NCI-H2107 treated with DMSO at 0.1 percent for 48 hours (cell line): ENCODE data around the gene TYMS.

Experiments used
- DNase-seq: peaks from one replicate; lab custom pipeline; 2025; ENCODE audit not compliant: unreplicated experiment; lab: John Stamatoyannopoulos, UW

TYMS gene

DNA sequence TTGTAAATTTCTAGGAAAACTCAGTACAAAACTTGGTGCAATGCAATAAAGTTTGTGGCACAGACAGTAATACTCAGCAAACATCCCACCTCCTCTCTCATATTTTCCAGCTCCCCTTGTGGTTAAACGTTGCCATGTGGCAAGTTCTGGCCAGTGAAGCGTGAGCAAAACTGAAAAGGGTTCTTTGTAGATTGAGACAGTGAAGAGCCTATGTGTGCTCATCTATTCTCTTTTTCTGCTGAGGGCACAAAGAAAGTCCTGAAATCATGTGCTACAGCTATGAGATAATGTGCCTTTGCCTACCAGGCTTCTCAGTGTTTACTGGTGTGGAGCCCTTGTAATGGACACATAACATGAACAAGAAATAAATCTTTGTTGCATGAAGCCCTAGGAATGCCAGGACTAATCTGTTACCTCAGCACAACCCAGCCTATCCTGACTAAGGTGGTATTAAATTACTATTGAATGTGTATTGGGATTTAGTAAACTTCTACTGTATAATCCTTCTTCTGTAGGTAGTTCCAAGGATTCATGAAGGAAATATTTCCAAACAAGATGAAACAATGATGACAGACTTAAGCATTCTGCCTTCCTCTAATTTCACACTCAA, 13.0 kb upstream of the TYMS start:
- peak; percentile 6 for DNase-seq

DNA sequence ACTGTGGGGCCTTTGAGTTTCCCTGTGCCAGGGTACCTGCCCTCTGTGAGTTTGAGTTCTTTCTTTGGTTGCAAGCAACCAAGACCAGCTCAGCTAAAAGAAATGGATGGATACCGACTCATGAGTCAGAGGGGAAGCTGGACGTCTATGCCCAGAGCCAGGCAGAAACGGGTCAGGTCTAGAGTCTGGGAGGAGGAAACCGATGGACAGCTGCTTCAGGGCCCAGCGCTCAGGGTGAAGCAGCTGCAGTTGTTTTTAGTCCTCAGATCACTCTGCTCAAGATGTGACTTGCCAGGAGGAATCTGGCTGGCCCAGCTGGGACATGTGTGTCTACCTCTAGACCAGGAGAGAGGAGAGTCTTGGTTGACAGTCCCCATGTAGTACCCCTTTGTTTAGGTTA, 10.1 kb upstream of the TYMS start:
- no peak for DNase-seq

DNA sequence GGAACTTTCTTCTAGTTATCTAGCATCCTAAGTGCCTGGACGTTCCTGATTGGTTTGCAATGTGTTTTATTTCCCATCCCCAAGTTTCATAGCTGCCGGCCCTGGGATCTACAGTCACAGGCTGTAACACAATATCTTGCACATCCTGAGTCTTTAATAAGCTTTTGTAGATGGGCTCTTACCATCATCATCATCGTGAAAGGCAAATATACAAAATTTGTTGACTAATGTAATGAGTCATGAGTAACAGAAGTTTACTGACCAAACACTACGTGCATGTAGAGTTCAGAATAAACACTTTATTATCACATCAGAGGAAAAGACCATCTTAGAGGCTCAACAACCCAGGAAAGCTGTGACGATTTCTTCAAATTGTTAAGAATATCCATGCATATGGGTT, 8.1 kb upstream of the TYMS start:
- no peak for DNase-seq

DNA sequence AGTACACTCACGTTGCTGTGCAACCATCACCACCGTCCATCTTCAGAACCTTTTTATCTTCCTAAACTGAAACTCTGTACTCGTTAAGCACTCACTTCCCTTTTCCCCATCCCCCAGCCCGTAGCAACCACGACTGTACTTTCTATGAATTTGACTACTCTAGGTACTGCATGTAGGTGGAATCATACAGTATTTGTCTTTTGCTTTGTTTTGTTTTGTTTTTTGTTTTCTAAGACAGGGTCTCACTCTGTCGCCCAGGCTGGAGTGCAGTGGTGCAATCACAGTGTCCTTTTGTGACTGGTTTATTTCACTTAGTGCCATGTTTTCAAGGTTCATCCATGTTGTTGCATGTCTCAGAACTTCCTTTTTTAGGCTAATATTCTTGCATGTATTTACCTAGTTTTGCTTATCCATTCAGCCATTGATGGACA, 7.0 kb upstream of the TYMS start:
- DNase-seq = no peak

DNA sequence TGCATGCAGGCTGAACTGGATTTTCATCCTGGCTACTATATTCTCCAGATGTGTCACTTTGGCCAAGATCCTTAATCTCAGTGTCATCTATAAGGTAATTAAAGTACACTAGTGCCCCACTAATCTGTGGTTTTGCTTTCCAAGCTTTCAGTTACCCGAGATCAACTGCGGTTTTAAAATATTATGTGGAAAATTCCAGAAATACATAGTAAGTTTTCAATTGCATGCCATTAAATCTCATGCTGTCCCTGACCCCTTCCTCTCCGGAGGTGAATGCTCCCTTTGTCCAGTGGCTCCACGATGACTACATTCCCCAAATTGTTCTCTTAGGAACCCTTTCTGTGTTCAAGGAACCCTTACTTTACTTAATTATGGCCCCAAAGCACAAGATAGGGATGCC, 5.3 kb upstream of the TYMS start:
- no peak for DNase-seq

DNA sequence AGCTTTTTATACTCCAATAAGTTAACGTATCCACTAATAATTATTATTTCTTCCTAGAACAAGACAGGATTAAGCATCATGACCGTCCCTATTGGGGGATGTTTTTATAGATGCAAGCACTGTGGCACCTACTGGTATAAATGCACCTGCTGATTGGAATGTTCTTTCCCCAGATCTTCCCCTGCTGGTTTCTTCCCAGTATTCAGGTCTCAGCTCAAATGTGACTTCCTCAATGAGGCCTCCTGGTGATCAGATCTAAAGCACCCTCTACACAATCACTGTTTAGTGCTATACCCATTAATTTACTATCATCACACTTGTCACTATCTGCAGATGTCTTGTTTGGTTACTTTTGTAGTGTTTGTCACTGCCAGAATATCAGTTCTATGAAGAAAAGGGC, 3.9 kb upstream of the TYMS start:
- no peak for DNase-seq

DNA sequence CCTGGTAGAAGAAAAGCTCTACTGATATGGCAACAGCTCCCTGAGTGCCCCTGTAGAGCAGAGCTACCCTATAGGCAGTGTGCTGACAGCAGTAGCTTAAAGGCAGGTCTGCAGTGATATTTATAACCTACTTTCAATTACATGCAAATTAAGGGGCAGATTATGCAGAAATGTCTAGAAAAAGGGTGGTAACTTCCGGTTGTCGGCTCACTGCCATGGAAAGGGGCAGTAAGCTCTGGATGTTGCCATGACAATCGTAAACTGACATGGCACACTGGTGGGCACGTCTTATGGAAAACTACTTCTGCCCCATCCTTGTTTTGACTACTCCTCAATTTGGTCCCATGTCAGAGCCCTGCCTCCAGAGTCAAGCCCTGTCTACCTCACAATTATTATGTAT, 2.9 kb upstream of the TYMS start:
- no peak for DNase-seq

DNA sequence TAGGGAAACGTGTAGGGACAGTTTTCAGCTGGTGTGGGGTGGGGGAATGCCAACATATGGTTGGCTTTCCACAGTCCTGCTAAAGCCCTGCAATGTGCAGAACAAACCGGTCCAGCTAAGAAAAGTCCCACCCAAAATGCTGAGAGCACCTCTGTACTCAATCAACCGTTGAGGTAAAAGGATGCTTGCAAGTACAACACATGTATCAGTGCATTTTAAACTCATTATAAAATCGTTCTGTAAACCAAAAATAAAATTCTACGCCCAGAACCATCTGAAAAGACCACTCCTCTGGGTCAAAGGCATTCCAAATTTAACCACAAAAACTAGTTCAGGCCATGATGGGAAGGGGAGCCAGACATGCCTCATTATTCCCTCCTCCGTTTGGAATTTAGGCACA, 2.0 kb upstream of the TYMS start:
- DNase-seq = no peak

DNA sequence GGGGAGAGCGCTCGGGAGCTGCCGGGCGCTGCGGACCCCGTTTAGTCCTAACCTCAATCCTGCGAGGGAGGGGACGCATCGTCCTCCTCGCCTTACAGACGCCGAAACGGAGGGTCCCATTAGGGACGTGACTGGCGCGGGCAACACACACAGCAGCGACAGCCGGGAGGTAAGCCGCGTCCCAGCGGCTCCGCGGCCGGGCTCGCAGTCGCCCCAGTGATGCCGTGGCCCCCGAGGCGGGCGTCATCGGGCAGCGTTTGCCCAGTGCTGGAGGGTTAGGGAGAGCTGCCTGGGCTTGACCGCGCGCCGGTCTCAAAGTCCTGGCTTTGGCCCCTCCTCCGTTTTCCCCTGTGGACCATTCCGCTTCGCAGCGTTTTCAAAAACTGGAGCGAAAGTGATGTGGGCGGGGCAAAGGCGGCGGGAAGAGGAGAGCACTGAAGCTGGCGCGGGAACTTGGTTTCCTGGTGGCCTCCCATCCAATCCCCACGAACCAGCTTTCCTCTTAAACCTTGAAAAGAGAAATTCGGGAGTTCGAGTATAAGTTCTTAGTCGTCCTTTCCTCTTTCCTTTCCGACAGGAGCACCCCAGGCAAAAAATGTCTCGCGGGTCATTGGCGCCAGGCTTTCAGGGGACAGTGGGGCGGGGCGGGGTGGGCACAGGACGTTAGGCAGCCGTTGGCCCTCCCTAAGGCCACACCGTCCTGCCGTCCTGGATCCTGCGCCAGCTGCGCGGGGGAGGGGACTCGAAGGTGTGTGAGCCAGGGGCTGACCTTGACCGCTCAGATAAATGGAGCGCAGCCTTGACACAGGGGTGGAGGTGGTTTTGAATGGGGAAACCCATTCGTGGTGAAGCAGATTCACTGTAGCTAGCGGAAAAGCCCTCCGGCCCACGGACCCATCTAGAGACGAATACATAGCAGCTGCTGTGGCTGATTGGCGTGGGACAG, 821 bp downstream of the TYMS start:
- peak; percentile 34 for DNase-seq

DNA sequence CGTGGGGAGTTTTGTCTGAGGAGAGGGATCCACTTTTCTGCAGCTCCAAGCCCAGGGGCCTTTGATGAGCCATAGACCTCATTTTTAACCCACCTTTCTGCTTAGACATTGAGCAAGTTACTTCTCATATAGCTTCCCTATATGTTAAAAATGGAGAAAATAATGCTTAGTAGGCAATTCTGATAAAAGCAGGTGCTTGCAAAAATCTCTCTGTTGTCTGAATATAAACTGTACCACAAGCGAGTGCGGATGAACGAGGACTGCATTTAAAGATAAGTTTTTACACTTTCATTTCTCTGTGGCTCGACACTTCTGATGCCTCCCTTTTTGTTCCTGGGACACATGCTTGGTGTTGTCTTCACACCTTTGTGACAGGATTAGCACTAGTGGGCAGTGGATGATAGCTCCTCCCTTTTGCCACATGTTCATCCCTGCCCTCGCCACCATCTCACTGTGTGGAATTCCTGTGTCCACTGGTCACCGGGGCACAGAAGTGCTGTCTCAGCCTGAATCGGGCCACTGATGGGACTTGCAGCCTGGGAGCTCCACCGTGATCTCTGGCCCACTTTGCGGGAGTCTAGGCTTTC, 1.6 kb downstream of the TYMS start:
- no peak for DNase-seq

DNA sequence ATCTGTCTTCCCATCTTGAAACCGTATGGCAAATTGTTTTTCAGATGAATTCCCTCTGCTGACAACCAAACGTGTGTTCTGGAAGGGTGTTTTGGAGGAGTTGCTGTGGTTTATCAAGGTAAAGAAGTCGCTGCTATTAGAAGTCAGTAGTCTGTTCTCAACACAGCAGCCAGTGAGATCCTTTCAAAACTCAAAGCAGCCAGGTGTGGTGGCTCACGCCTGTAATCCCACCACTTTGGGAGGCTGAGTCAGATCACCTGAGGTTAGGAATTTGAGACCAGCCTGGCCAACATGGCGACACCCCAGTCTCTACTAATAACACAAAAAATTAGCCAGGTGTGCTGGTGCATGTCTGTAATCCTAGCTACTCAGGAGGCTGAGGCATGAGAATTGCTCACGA, 2.1 kb downstream of the TYMS start:
- no peak for DNase-seq

DNA sequence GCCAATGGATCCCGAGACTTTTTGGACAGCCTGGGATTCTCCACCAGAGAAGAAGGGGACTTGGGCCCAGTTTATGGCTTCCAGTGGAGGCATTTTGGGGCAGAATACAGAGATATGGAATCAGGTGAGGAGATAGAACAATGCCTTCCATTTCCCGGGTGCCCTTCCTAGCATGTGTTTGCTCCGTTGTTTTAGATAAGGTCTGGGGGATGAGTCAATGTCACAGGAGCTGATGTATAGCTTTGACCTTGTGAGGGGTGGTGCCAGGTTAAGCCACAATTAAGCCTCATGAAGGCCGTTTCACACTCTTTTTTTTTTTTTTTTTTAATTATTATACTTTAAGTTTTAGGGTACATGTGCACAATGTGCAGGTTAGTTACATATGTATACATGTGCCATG, 4.7 kb downstream of the TYMS start:
- DNase-seq = no peak

DNA sequence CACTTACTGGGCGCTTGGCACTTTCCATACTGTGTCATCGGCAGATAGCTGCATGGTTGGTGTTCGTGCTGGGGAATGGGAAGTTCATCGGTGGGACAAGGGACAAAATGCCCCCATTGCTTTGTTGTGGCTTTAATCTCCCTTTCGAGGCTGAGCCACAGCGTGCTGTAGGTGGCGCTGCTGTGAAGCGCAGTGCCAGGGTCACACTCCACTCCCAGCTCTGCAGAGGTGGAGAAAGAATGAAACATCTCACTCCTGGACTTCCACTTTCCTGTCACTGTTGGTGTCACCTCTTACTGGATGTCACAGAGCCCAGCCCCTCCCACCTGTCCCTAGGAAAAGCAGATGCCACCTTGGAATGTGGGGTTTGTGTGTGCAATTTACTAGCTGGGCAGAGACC, 8.7 kb downstream of the TYMS start:
- DNase-seq = no peak

DNA sequence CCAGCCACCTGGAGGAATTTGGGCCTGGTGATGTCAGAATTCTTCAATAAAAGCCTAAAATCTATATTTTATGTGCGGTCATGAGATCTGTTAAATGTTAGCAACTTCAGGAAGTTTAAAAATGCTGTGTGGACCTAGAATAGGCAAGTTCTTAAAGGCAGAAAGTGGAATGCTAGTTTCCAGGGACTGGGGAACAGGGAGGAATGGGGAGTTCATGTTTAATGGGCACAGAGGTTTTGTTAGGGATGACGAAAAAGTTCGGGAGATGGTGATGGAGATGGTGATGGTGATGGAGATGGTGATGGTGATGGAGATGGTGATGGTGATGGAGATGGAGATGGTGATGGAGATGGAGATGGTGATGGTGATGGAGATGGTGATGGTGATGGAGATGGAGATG, 9.2 kb downstream of the TYMS start:
- no peak for DNase-seq

DNA sequence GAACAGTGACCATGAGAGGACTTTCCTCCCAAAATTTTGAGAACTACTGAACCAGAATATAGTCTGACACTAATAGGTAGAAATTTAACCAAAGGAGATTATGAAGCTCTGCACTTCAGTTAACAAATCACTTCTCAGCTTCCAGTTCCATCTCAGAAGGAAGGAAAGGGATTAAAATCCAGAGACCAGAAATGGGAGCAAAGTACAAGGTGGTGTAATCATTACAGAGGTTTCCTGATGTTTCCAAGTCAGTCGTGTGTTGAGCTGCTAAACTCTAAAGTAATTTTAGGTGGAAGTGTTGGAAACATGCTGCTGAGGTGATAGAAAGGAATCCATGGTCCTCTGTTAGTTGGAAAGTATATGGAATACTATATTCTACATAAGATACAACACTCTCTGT, 10.8 kb downstream of the TYMS start:
- no peak for DNase-seq

DNA sequence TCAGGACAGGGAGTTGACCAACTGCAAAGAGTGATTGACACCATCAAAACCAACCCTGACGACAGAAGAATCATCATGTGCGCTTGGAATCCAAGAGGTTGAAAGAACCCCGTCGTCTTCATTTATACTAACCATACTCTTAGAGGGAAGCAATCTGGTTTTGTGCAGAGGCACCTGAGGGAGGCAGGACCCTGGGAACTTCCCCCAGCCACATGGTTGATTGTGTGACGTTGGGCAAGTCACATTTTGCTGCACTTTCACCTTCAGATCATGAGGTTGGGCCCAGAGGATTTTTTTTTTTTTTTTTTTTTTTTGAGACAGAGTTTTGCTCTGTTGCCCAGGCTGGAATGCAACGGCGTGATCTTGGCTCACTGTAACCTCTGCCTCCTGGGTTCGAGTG, 11.6 kb downstream of the TYMS start:
- DNase-seq = no peak

DNA sequence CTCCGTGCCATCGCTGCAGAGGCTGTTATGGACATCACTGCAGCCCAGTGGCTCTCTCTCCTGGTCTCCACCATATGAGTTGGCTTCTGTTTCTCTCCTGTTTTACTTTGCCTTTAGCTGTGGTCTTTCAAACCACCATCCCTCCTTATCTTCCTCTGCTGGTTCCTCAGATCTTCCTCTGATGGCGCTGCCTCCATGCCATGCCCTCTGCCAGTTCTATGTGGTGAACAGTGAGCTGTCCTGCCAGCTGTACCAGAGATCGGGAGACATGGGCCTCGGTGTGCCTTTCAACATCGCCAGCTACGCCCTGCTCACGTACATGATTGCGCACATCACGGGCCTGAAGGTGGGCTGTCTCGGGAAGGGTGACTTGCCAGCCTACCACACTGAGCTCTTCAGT, 13.1 kb downstream of the TYMS start:
- DNase-seq = no peak

DNA sequence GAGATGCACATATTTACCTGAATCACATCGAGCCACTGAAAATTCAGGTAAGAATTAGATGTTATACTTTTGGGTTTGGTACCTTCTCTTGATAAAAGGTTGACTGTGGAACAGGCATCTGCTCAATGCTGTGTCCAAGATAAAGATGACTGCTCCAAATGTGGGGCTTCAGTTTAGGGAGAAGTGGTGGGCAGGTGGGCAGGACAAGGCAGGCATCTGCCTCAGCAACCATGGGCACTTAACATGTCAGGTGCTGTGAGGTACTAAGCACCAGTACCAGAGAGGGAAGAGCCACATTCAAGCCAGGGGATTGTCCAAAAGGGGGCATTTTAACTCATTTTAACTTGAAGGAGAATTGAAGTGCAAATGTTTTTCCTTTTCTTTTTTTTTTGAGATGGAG, 14.0 kb downstream of the TYMS start:
- no peak for DNase-seq

DNA sequence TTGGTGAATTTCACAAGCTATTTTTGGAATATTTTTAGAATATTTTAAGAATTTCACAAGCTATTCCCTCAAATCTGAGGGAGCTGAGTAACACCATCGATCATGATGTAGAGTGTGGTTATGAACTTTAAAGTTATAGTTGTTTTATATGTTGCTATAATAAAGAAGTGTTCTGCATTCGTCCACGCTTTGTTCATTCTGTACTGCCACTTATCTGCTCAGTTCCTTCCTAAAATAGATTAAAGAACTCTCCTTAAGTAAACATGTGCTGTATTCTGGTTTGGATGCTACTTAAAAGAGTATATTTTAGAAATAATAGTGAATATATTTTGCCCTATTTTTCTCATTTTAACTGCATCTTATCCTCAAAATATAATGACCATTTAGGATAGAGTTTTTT, 15.9 kb downstream of the TYMS start:
- DNase-seq = no peak

DNA sequence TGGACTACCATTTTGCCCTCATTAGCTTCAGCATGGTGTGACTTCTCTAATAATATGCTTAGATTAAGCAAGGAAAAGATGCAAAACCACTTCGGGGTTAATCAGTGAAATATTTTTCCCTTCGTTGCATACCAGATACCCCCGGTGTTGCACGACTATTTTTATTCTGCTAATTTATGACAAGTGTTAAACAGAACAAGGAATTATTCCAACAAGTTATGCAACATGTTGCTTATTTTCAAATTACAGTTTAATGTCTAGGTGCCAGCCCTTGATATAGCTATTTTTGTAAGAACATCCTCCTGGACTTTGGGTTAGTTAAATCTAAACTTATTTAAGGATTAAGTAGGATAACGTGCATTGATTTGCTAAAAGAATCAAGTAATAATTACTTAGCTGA, 16.3 kb downstream of the TYMS start:
- no peak for DNase-seq

DNA sequence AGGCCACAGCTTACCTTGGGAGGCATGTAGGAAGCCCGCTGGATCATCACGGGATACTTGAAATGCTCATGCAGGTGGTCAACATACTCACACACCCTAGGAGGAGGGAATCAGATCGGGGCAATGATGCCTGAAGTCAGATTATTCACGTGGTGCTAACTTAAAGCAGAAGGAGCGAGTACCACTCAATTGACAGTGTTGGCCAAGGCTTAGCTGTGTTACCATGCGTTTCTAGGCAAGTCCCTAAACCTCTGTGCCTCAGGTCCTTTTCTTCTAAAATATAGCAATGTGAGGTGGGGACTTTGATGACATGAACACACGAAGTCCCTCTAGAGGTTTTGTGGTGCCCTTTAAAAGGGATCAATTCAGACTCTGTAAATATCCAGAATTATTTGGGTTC, 17.9 kb downstream of the TYMS start:
- no peak for DNase-seq

DNA sequence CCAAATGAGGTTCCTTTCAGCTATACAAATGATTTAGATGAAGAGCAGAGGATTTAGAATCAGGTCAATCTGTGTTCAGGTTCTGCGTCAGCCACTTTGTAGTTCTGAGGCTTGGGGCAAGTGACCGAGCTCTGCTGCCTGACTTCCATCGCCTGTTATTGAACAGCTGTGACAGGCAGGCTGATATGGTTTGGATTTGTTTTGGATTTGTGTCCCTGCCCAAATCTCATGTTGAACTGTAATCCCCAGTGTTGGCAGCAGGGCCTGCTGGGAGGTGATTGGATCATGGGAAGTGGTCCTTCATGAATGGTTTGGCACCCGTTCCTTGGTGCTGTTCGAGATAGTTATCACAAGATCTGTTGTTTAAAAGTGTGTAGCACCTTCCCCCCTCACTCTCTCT, 18.6 kb downstream of the TYMS start:
- no peak for DNase-seq
